NCI-H2107 (cell line): ENCODE measurements around the gene SRM.
"Not testable (repeated sequence)": the region's sequence is repeated elsewhere in the genome, so short reads cannot be mapped to it uniquely, and the experiment has no call there.

Experiments used
- DNase-seq: peaks from one replicate; lab custom pipeline; 2025; lab: John Stamatoyannopoulos, UW

The SRM gene

DNA sequence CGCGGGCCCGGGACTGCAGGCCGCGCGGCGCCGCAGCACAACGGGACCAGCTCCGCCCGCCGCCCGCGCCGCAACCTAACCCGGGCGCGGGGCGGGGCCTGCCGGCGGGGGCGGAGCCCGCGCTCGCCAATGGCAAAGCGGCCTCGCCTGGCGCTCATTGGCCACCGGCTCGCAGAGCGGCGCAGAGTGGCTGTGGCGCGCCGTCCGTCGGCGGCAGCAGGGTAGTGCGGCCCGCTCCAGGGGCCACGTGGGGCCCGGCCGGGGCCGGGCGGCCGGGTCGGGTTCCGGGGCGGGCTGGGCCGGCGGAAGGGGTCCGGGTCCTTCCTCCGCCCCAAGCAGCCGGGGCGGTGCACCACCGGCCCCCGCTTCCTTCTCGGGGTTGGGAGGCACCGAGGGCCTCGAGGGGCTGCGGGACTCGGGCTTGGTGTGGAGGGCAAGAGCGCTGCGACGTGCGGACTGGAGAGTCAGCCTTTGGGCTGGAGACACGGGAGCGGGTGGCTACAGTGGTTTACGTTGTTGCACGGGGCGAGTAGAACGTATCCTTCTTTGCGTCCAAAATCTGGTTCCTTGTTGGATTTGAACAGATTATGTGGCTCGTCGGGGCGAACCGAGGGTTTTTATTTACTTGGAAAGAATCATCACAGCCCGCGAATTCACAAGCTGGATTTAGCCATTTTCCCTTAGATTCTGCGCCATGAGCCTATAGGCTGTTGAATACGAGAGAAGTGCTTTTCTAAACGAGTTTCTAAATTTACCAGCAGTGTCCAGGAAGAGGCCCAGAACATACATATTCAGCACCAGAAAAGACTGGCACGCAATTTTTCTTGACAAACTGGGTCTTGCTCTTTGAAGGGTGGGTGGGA lies at the start of gene SRM:
Gene SRM, minus strand, starts transcription at position 51 of the 863 bp plus-strand sequence. CDS start 75 bp downstream, outside the sequence.
- DNase-seq, result peak; percentile 84

DNA sequence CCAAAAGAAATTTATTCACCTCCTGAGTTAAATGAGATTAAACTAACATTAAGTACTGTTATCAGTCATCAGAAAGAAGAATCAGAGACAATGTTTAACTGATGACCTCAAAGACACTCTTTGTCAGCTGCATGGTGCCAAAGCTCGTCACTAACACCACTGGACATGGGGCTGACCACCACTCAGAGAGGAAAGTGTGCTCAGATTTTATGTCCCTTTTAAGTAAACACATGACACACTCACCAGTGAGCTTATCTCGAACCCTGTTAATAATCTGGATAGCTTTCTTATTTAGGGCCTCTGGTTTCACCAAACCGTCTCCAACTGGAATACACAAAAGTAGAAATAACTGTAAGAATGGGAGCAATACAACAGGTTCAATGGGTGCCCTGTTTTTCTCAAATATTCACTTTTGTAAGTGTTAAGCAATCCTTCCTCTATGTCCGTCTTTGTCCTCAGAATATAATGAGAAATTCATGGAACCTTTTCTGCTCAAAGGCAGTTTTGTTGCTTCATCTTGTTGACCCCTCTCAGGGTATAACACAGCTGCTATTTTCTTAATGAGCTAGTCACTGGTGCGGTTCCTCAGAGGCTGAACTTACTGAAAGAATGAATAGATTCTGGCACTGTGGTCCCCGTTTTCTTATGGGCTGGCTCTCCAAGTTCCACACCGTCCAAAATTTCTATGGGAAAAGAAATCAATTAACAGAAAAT lies 49.4 kb upstream of the SRM start:
- DNase-seq, result no peak

GRCh38 chr1:11107599-11107998 lies 47.8 kb upstream of the SRM start:
- no peak for DNase-seq

- no peak for DNase-seq
Observed at GRCh38 chr1:11105586-11105985, 45.8 kb upstream of the SRM start.

DNA sequence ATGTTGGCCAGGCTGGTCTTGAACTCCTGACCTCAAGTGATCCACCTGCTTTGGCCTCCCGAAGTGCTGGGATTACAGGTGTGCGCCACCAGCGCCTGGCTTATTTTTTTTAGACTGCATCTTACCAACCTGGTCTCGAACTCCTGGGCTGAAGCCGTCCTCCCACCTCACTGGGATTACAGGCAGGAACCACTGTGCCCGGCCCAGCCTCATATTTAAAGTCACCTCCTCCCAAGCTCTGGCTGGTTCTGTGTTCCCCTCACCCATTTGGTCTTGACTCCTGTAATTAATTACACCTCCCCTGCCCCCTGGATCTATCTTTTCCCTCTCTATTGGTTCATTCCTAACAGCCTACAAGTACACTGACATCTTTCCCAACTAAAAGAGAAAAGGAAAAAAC lies 41.5 kb upstream of the SRM start:
- no peak for DNase-seq

GRCh38 chr1:11100806-11101205 lies 41.0 kb upstream of the SRM start:
- DNase-seq, result not testable (repeated sequence)

GRCh38 chr1:11100149-11100493 lies 40.3 kb upstream of the SRM start:
- no peak for DNase-seq

DNA sequence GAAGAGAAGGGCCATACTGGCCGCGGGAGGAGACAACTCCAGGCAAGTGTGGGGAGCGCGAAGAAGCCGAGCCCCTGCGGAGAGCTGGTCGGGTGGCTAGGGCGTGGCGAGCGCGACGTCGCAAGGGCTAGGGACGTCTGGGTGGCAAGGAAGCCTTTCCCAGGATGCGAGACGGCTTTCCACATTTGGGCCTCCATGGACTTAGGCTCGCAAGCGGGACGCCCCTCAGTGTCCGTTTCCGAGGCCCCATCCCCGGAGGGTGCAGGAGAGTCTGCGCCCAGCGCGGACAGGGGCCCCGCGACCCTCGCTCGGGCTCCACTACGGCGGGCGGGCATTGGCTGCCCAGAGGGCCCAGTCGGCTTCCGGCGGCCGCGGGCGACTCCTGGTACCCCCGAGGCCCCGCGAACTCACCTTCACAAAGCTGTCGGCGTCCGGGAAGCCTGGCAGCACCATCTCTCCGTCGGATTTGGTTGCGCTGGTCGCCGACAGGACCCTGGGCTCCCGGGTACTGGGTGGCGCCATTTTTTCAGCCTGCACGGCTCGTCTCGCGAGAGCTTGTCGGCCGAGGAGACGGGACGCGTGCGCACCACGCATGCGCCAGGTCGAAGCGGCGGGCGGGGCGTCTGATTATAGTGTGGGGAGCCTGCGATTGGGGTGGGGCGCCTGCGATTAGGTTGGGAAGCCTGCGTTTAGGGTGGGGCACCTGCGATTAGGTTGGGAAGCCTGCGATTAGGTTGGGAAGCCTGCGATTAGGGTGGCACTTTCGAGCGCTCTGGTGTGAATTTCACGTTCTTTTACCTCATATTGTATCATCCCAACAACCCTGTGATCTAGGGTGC lies 39.7 kb upstream of the SRM start, which contains the start of gene EXOSC10:
Gene EXOSC10, minus strand, starts transcription at position 560 of the 839 bp plus-strand sequence. Its CDS starts 38 bp downstream, at position 522.
- peak; percentile 83 for DNase-seq

GRCh38 chr1:11098931-11099309 lies 39.1 kb upstream of the SRM start:
- DNase-seq, result no peak

- DNase-seq, result not testable (repeated sequence)
Observed at GRCh38 chr1:11083784-11084183, 24.0 kb upstream of the SRM start.

DNA sequence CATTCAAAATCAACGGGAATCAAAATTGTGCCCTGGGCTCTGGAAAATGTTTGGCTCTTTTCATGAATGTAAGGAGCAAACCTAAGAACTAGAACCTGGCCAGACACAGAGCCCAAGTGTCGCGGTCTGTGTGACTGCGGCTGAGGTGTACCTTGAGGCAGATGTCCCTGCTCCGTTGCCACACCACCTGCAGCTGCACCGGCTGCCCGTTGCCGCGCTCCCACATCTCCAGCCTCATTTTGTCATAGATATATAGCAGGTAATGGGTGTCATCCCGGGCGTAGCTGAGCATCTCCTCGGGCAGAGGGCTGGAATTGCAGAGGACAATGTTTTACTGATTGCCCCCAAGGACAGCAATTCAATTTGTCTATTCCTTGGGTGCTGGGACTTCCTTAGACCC lies 21.1 kb upstream of the SRM start:
- no peak for DNase-seq

GRCh38 chr1:11078631-11079030 lies 18.8 kb upstream of the SRM start:
- no peak for DNase-seq

- not testable (repeated sequence) for DNase-seq
Observed at GRCh38 chr1:11073398-11073797, 13.6 kb upstream of the SRM start.

DNA sequence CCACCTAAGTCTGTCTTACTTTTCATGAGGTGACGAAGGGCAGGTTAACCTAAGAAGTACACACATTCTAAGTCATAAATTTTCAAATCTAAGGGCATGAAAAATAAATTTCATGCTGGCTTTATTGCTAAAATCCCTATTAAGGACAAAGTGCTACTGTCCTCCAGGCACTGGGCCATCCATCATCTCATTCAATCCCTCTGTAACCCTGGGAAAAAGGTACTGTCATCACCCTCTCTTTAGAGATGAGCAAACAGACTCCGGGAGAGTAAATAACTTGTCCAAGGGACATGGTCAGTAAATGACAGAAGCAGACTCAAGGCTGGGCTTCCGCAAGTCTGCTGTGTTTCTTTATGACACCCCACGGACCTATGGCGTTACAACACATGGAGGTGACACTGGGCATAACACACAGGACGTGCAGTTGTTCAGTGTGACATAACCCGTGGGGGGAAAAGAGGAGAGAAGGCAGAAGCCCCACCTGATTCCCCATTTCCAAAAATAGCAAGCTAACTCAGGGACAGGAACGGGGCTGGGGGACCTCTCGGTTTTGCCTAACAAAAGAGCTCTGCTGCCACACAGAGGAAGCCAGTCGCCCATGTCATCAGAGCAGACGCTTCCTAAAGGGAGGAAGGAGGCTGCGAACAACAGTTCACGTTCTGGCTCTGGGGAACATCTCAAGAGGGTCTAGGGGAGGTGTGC lies 12.5 kb upstream of the SRM start:
- DNase-seq, result no peak

DNA sequence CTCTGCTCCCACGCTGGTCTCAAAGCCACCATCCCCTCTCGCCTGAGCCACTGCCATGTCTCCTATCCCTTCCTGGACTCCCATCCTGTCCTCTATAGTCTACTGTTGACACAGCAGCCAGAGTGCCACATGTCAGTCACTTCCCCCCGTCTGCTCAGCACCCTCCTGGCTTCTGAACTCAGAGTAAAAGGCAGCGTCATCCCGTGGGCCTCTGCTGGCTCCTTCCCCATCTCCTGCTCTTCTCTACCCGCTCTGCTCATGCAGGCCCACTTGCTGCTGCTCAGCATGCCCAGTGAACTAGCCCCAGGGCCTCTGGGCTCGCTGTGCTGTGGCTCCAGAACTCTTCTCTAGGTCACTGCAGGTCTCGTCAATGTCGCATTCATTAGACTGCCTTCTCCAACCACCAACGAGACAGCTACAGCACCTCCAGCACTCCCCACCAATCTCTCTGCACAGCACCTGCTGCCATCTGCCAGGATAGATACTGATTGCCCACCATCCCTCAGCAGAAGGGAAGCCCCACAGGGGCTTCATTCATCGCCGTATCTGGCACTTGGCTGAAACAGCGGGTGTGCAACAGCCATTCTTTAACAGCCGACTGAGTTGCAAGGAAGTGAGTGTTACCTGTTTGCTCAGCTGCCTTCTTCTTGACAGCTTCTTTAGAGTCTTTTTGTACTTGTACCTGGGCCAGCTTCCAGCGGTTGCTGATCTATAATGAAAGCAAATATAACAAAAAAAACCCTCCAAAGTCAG lies 11.8 kb upstream of the SRM start:
- peak; percentile 47 for DNase-seq

GRCh38 chr1:11070876-11071275 lies 11.1 kb upstream of the SRM start:
- no peak for DNase-seq

DNA sequence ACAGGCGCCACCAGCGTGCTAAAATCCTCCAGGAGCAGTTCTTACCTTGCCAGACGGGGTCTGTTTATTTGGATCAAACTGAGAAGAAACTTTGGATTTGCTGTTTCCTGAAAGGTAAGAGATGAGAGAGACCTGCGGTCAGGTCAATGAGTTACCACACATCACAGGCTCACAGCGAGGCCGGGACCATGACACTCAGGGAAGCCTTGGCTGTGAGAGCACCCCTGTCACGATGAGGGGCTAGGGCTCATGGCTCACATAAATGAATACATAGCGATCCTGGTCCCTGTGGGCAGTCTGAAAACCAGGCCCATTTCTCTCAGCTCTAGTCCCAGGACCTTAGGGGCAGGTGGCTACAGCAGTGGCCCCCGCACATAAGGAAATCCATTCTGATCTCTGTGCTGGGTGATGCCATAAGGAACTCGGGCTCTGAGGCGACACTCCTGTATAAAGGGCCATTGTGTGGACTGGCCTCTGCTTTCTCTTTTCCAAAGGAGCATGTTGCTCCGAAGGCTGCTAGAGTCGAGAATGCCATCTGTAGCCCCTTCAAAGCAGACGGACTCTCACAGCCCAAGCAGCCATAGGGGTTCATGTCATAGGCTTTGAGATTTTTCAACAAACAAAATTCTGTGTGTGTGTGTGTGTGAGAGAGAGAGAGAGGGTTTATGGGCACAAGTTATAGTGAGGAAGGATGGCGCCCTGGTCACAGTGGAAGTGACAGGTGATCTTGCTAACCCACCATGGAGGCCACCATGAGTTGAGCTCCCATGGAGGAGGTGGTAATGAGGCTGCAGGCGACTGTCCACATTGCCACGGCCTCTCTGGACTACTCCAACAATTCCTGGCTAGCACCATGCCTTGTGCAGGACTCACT lies 9.0 kb upstream of the SRM start:
- no peak for DNase-seq

GRCh38 chr1:11067716-11068599 lies 8.1 kb upstream of the SRM start:
- no peak for DNase-seq

DNA sequence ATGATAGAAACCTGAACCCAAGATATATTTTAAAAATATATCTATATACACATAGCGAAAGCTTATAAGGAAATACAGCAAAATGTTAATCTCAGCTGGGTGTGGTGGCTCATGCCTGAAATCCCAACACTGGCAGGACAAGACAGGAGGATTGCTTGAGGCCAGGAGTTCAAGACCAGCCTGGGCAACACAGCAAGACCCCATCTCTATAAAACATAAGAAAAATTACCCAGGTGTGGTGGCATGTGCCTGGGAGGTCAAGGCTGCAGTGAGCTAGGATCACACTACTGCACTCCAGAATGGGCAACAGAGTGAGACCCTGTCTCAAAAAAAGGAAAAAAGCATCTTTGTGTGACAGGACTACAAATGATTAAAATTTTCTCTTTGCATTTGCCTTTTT lies 6.0 kb upstream of the SRM start:
- DNase-seq, result no peak
